HG02884 (cell line): ENCODE data around the gene PKD2L1.
A peak's percentile ranks its signal among the peaks of the same experiment; 100 is the strongest.

ENCODE experiments used
- ATAC-seq: cut with Tn5 transposase; IDR thresholded peaks from one replicate; pipeline ENCODE4 v1.9.1; 2021; ENCODE audit warnings: mild to moderate bottlenecking, moderate library complexity; ENCODE audit not compliant: unreplicated experiment

The PKD2L1 gene

GRCh38 chr10:100356067-100357017 lies 26.3 kb upstream of the PKD2L1 start:
- no peak for ATAC-seq

- no peak for ATAC-seq
These were observed 25.1 kb upstream of the PKD2L1 start for GRCh38 chr10:100355086-100355485.

GRCh38 chr10:100353770-100354485 lies 23.9 kb upstream of the PKD2L1 start:
- ATAC-seq, result no peak

GRCh38 chr10:100350914-100351485 lies 21.0 kb upstream of the PKD2L1 start:
- ATAC-seq, result no peak

- ATAC-seq, result no peak
These were observed 19.6 kb upstream of the PKD2L1 start for GRCh38 chr10:100349672-100350071.

- no peak for ATAC-seq
These were observed 19.1 kb upstream of the PKD2L1 start for GRCh38 chr10:100349087-100349486.

DNA sequence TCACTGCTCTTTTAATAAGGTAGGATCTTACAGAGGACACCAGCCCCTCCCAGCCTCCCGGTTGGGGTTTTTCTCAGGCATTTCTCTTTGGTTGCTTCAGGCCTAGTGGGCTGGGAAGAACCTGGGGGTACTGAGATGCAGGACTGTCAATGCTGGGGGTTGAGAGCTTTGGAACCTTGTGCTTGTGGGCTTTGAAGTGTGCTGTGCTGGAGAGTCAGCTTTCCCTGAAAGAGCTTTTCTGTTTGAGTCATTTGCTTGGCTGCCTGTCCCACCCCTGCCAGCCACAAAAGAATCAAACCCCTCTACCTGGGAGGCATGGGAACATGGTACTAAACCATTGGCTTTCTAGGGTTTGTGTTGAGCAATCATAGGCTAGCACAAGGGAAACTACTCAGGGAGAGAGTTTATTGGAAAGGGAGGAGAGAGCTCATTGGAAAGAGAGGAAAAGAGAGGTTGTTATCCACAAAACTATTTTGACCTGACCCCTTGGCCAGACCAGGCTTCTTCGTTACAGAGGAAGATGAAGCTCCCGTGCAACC lies 18.4 kb upstream of the PKD2L1 start:
- no peak for ATAC-seq

DNA sequence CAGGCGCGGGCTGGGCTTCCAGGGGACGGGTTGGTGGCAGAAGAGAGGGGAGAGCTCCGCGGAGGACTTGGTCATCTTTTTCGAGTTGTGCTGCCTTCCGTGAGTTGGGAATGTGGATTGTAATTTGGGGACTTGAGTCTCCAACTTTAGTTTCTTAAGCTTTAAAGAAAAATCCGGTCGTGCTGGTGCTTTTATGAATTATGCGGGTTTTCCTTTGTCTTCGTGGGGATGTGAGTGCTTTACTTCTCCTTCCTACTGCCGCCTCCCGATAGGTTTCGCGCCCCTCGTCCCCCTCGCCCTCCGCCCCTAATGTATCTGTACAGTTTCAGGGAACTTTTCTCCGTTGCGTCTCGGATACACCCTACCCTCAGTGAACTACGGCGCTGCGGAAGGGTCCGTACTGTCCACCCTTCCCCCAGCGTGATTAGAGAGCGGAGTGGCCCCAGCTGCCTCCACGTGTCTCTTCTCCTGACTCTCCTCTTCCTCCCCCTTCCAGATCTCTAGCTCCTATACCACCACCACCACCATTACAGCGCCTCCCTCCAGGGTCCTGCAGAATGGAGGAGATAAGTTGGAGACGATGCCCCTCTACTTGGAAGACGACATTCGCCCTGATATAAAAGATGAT lies 17.7 kb upstream of the PKD2L1 start:
- no peak for ATAC-seq

- ATAC-seq, result peak; percentile 86
These were observed 16.9 kb upstream of the PKD2L1 start, which contains the start of gene SCD for GRCh38 chr10:100346765-100347567. Gene SCD (plus strand): TSS chr10:100347233. CDS start chr10:100347505, 272 bp downstream.

- ATAC-seq, result peak; percentile 35
These were observed 16.3 kb upstream of the PKD2L1 start for GRCh38 chr10:100346351-100346764.

DNA sequence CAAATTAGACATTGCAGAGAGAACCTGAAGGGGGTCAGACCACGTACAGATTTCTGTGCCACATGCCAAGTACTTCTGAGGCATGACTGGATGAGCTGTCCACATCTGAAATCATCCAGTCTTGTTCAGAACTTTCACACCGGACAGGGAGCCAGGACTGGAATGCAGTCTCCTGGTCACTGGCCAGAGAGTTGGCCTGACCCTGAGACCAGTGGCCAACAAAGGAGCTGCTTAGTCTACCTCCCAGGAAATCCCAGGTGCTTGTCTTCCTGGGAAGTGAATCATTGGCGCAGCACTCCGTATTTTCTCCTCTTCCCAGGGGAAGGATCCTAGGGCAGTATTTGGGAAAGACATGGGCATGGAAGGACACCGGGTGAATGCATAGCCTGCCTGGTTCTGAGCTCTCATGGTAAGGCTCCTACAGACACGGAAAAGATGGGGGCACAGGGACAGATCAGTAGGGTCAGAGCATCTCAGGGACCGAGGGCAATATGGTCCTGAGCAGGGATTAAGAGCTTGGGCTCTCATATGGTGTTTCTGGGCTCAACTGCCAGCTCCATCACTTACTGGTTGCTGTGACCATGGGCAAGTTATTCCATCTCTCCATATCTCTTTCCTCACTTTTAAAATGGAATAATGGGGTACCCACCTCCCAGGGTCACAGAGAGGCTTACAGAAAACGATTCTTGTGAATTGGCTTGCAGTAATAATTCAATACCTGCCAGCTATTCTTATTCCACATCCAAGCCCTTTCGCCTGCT lies 15.7 kb upstream of the PKD2L1 start:
- ATAC-seq, result no peak

- ATAC-seq, result no peak
These were observed 14.3 kb upstream of the PKD2L1 start for GRCh38 chr10:100344241-100344788.

DNA sequence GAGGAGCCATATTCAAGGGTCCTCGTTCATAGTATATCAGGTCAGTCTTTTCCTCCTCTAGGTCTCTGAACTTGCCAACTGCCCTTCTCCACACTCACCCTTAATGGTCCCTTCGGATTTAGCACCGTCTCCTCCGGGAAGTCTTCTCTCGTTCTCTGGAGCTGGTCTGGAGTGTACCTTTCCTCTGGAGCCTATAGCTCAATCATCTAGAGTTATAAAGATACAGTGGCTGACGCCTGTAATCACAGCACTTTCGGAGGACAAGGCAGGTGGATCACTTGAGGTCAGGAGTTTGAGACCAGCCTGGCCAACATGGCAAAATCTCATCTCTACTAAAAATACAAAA lies 12.6 kb upstream of the PKD2L1 start:
- ATAC-seq, result no peak

- ATAC-seq, result no peak
These were observed 12.1 kb upstream of the PKD2L1 start for GRCh38 chr10:100341953-100342626.

DNA sequence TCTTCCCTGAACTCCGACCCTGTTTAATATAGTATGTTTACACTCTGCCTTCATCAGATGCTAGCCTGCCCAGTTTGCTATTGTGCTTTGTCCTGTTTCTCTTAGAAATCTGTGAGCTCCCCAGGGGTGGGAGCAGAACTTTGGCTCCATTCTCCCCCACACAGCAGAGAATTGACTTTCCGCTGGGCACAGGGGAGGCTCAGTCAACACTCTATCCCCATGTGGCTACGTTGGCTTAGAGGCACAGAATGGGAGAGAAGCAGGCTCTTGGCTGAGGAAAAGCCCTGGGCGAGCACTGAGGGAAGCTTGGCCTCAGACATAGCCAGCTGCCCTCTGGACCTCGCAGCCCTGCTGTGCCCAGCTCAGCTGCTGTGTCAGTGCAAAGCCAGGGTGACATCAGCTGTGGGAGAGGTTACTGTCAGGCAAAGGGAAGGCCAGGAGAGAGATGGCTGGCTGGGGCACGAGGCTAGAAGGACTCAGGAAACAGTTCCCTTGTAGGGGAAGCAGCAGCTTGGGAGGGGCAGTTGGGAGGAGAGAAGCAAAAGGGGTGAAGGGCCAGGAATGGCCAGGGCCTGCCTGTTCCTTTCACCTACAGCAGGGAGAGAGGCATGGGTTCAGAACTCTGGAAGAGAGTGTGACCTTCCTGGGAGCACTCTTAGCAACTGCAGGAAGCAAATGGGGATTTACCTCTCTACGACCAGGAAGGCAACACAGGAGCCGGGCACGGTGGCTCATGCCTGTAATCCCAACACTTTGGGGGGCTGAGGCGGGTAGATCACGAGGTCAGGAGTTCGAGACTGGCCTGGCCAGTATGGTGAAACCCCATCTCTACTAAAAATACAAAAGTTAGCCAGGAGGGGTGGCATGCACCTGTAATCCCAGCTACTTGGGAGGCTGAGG lies 11.2 kb upstream of the PKD2L1 start:
- no peak for ATAC-seq

GRCh38 chr10:100339236-100339635 lies 9.2 kb upstream of the PKD2L1 start:
- ATAC-seq, result no peak

GRCh38 chr10:100338434-100339036 lies 8.5 kb upstream of the PKD2L1 start:
- ATAC-seq, result no peak
